Parathyroid adenoma (tissue), 2 donors: ENCODE results near the gene MAN1A1.

Experiments
- H2AFZ ChIP-seq: fragments of 300-600 bp; sonication (generic); one replicate; pipeline ENCODE4 v1.7.0; 2017; ENCODE audit warnings: antibody characterized with exemption, mild to moderate bottlenecking
- H3K27ac ChIP-seq: fragments of 300-600 bp; sonication (generic); one replicate; pipeline ENCODE4 v1.7.0; 2017
- H3K27me3 ChIP-seq: fragments of 300-600 bp; sonication (generic); one replicate; pipeline ENCODE4 v1.7.0; 2017; ENCODE audit warnings: low read length; ENCODE audit not compliant: control insufficient read depth, insufficient read depth
- H3K36me3 ChIP-seq: fragments of 300-600 bp; sonication (generic); one replicate; pipeline ENCODE4 v1.7.0; 2017; ENCODE audit warnings: low read length; ENCODE audit not compliant: control insufficient read depth, insufficient read depth
- H3K4me1 ChIP-seq: fragments of 300-600 bp; sonication (generic); one replicate; pipeline ENCODE4 v1.7.0; 2017; ENCODE audit warnings: control low read depth
- H3K4me2 ChIP-seq: fragments of 300-600 bp; sonication (generic); one replicate; pipeline ENCODE4 v1.7.0; 2017; ENCODE audit warnings: low read length
- H3K4me3 ChIP-seq: fragments of 300-600 bp; sonication (generic); one replicate; pipeline ENCODE4 v1.7.0; 2017; ENCODE audit warnings: low read depth, low read length
- H3K79me2 ChIP-seq: fragments of 300-600 bp; sonication (generic); one replicate; pipeline ENCODE4 v1.7.0; 2017; ENCODE audit warnings: control low read depth
- H3K9ac ChIP-seq: fragments of 300-600 bp; sonication (generic); one replicate; pipeline ENCODE4 v1.7.0; 2017; ENCODE audit warnings: mild to moderate bottlenecking
- H3K9me3 ChIP-seq: fragments of 300-600 bp; sonication (generic); one replicate; pipeline ENCODE4 v1.7.0; 2017; ENCODE audit warnings: low read length; ENCODE audit not compliant: control insufficient read depth
- CTCF ChIP-seq: fragments of 300-600 bp; sonication (generic); IDR thresholded peaks from one replicate; pipeline ENCODE4 v1.7.0; 2017; ENCODE audit warnings: antibody characterized with exemption, mild to moderate bottlenecking
- donor health status: primary hyperparathyroidism.

The MAN1A1 gene

GRCh38 chr6:119147101-119148053 is 202.2 kb downstream of the MAN1A1 start:
- Histone ChIP-seq H3K79me2 (no peaks in the 10 kb centered on the region), H3K27ac (no peak overlapping the region), H3K4me1 (no peaks in the 10 kb centered on the region), H2AFZ (no peak overlapping the region), H3K4me2 (no peak overlapping the region), H3K9me3 (no peaks in the 10 kb centered on the region), H3K9ac (no peak overlapping the region), H3K27me3 (no peaks in the 10 kb centered on the region), H3K4me3 (no peak overlapping the region), H3K36me3 (no peaks in the 10 kb centered on the region)
- no peak for TF ChIP-seq CTCF

GRCh38 chr6:119145111-119145510 is 204.4 kb downstream of the MAN1A1 start:
- no peaks in the 10 kb centered on the region for H3K9me3 ChIP-seq
- H3K4me3 ChIP-seq, result no peak overlapping the region
- no peak for TF ChIP-seq CTCF
- no peak overlapping the region for H3K4me2 ChIP-seq
- no peaks in the 10 kb centered on the region for H3K36me3 ChIP-seq
- H3K79me2 ChIP-seq, result no peaks in the 10 kb centered on the region
- no peak overlapping the region for H3K27ac ChIP-seq
- no peaks in the 10 kb centered on the region for H3K4me1 ChIP-seq
- no peak overlapping the region for H2AFZ ChIP-seq
- no peak overlapping the region for H3K9ac ChIP-seq
- H3K27me3 ChIP-seq, result no peaks in the 10 kb centered on the region

- Histone ChIP-seq H3K79me2 (no peaks in the 10 kb centered on the region), H2AFZ (no peak overlapping the region), H3K27ac (no peak overlapping the region), H3K9me3 (no peaks in the 10 kb centered on the region), H3K4me2 (no peak overlapping the region), H3K4me1 (no peaks in the 10 kb centered on the region), H3K36me3 (no peaks in the 10 kb centered on the region), H3K4me3 (no peak overlapping the region), H3K27me3 (no peaks in the 10 kb centered on the region), H3K9ac (no peak overlapping the region)
- TF ChIP-seq CTCF, result no peak
These were observed 206.9 kb downstream of the MAN1A1 start for GRCh38 chr6:119142637-119143036.

DNA sequence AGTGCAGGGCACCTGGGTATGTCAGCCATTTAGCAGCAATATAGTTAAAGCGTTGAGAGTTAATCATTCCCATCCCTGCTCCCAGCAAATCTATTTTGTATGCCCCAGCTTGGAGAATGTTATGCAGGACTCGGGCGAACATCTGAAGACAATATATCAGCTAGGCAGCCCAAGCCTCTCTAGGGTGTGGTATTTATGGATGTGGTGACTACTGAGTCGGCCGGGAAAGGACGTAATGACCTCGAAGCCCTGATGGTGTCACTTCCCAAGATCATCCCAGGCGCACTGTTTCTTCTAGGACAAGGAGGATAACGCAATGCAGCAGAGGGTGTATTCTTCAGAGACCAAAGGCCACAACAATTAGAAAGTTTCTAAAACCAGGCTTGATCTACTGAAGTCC is 207.5 kb downstream of the MAN1A1 start:
- H3K4me3 ChIP-seq, result no peak overlapping the region
- H3K9me3 ChIP-seq, result no peaks in the 10 kb centered on the region
- H3K27ac ChIP-seq, result no peak overlapping the region
- H3K27me3 ChIP-seq, result no peaks in the 10 kb centered on the region
- no peaks in the 10 kb centered on the region for H3K79me2 ChIP-seq
- H2AFZ ChIP-seq, result no peak overlapping the region
- H3K9ac ChIP-seq, result no peak overlapping the region
- no peak for TF ChIP-seq CTCF
- no peak overlapping the region for H3K4me2 ChIP-seq
- H3K4me1 ChIP-seq, result no peaks in the 10 kb centered on the region
- H3K36me3 ChIP-seq, result no peaks in the 10 kb centered on the region
